ENCODE measurements around the gene NKAIN4. TPM values are rescaled to one million over a fixed set of nuclear protein-coding genes. Genes with fewer than 3 reads are reported as not detected.

Gene NKAIN4
- not detected in 2 replicates for total RNA-seq

GRCh38 chr20:63254232-63254605, at the start of gene NKAIN4:
Gene NKAIN4 (minus strand): TSS chr20:63254463. CDS start chr20:63254450, 13 bp downstream.

GRCh38 chr20:63292904-63293303, 38.6 kb upstream of the NKAIN4 start, which contains the start of gene COL20A1:
Gene COL20A1 (plus strand): TSS chr20:63293186. CDS start chr20:63295108, 1,922 bp downstream.

GRCh38 chr20:63272105-63273058, 18.1 kb upstream of the NKAIN4 start, which contains the start of gene ARFGAP1:
Gene ARFGAP1 (plus strand): TSS chr20:63272813. CDS start chr20:63275581, 2,768 bp downstream.

GRCh38 chr20:63235399-63235983, 18.8 kb downstream of the NKAIN4 start, which contains the start of gene BIRC7:
Gene BIRC7 (plus strand): TSS chr20:63235905. CDS start chr20:63236097, 192 bp downstream.

GRCh38 chr20:63216041-63216848, 38.0 kb downstream of the NKAIN4 start, which contains the start of gene YTHDF1:
Gene YTHDF1 (minus strand): TSS chr20:63216131. CDS start chr20:63215892, 239 bp downstream.

Small RNA genes lying within 50 kb of the gene (small RNA-seq; reads per million reads assigned to genes)
- gene MIR3196 (not detected), gene MIR4326 (not detected)

Other genes starting within 250 kb of the NKAIN4 start
- gene BHLHE23, start 247.5 kb downstream of the NKAIN4 start, total RNA-seq, result 0.39 TPM in 1 of 2 replicates, not detected in the other
- 31.4 and 59.1 TPM in 2 replicates for gene YTHDF1, start 38.3 kb downstream of the NKAIN4 start, total RNA-seq
- 0.39 TPM in 1 of 2 replicates, not detected in the other for gene BIRC7, start 18.6 kb downstream of the NKAIN4 start, total RNA-seq
- 91.9 and 112 TPM in 2 replicates for gene ARFGAP1, start 18.4 kb upstream of the NKAIN4 start, total RNA-seq
- not detected in 2 replicates for gene COL20A1, start 38.7 kb upstream of the NKAIN4 start, total RNA-seq
- not detected in 2 replicates for gene CHRNA4, start 106.9 kb upstream of the NKAIN4 start, total RNA-seq
- not detected in 2 replicates for gene KCNQ2, start 218.2 kb upstream of the NKAIN4 start, total RNA-seq
- gene EEF1A2, start 244.6 kb upstream of the NKAIN4 start, total RNA-seq, result 1.8 and 11.0 TPM in 2 replicates

Measured in placental epithelial cell (primary cell).